CD4-positive, alpha-beta T cell (primary cell): ENCODE measurements around the gene SHANK3. TPM values are rescaled to one million over a fixed set of nuclear protein-coding genes. Genes with fewer than 3 reads are reported as not detected.
"Not testable (repeated sequence)": the region's sequence is repeated elsewhere in the genome, so short reads cannot be mapped to it uniquely, and the experiment has no call there.

Source experiments
- ATAC-seq: fragments of 200-7000 bp; cut with Tn5 transposase; one replicate; pipeline ENCODE4 v1.10.0; 2022; ENCODE audit warnings: mild to moderate bottlenecking; ENCODE audit not compliant: poor library complexity
- CTCF ChIA-PET: fragments of 350-600 bp; sonication (Branson Sonifier 250); formaldehyde crosslinking; loops from one replicate; lab custom pipeline; 2021; ENCODE audit warnings: antibody characterized with exemption, inconsistent platforms; lab: Charles Lee
- POLR2A ChIA-PET: fragments of 350-600 bp; sonication (Branson Sonifier 250); formaldehyde crosslinking; loops from one replicate; lab custom pipeline; 2021; ENCODE audit warnings: antibody characterized with exemption, inconsistent platforms; lab: Charles Lee
- DNase-seq, 14 experiments: peaks; one replicate each; pipeline ENCODE4 v3.0.0-alpha.2; 2013 to 2020; ENCODE audit warnings: mixed read lengths in 2 of 14
- H3K27ac ChIP-seq, 2 donors: one replicate each; pipeline versions ENCODE4 v1.5.1 to v1.7.0; 2013; ENCODE audit warnings: low read length in 2 of 2, low read depth in 1 of 2, mild to moderate bottlenecking in 1 of 2
- H3K27me3 ChIP-seq, 2 experiments: 1 replicate in 1 of 2; 2 replicates in 1 of 2; pipeline versions ENCODE4 v1.6.1 to v1.7.0; 2013; ENCODE audit warnings: low read length in 2 of 2, control low read depth in 1 of 2, mild to moderate bottlenecking in 1 of 2, moderate library complexity in 1 of 2; ENCODE audit not compliant: insufficient read depth in 2 of 2, control insufficient read depth in 1 of 2
- H3K36me3 ChIP-seq: one replicate; pipeline ENCODE4 v1.6.1; 2013; ENCODE audit warnings: low read length, control low read depth; ENCODE audit not compliant: insufficient read depth
- H3K4me1 ChIP-seq: one replicate; pipeline ENCODE4 v1.6.1; 2013; ENCODE audit warnings: low read length, control low read depth; ENCODE audit not compliant: insufficient read depth
- H3K4me3 ChIP-seq: one replicate; pipeline ENCODE4 v1.5.1; 2013; ENCODE audit warnings: mild to moderate bottlenecking, low read length, moderate library complexity
- H3K9me3 ChIP-seq, 2 experiments: 1 replicate in 1 of 2; 2 replicates in 1 of 2; pipeline versions ENCODE4 v1.6.1 to v1.7.0; 2013; ENCODE audit warnings: low read length in 2 of 2, mild to moderate bottlenecking in 2 of 2, control low read depth in 1 of 2, moderate library complexity in 1 of 2; ENCODE audit not compliant: control insufficient read depth in 1 of 2, insufficient read depth in 1 of 2
- H3K27ac Mint-ChIP-seq: one replicate; pipeline ENCODE4 v1.8.0; 2020; ENCODE audit warnings: mixed read lengths
- H3K27me3 Mint-ChIP-seq: one replicate; pipeline ENCODE4 v1.8.0; 2021; ENCODE audit warnings: mixed read lengths
- H3K36me3 Mint-ChIP-seq: one replicate; pipeline ENCODE4 v1.8.0; 2021; ENCODE audit warnings: low read depth, mixed read lengths
- H3K4me1 Mint-ChIP-seq: one replicate; pipeline ENCODE4 v1.8.0; 2021; ENCODE audit warnings: low read depth, mixed read lengths
- H3K4me3 Mint-ChIP-seq: one replicate; pipeline ENCODE4 v1.8.0; 2020; ENCODE audit warnings: mild to moderate bottlenecking, mixed read lengths
- H3K9me3 Mint-ChIP-seq: one replicate; pipeline ENCODE4 v1.8.0; 2020; ENCODE audit warnings: mixed read lengths
- intact Hi-C, 2 experiments: fragments of 100-400 bp; cut with DNase I in 1 of 2; cut with micrococcal nuclease in 1 of 2; formaldehyde crosslinking; loops; one replicate each; pipeline versions ENCODE4 v1.15.1 to v1.9.0; 2023 to 2025; cut with DNase I, micrococcal nuclease
- total RNA-seq, 174 experiments: library from RNA in 2 of 174; stranded (reverse) in 2 of 174; gene quantifications; one replicate each; pipeline ENCODE4 v1.2.3 and lab custom pipeline; 2021 to 2026
- TF ChIP-seq, protein P1 (sequence below): fragments of 200-600 bp; IDR thresholded peaks from one replicate; pipeline ENCODE4 v1.8.0; 2022; ENCODE audit warnings: antibody characterized with exemption, mild to moderate bottlenecking

SHANK3 gene
- total RNA-seq, 2 experiments from 2014 or later, result not detected

DNA sequence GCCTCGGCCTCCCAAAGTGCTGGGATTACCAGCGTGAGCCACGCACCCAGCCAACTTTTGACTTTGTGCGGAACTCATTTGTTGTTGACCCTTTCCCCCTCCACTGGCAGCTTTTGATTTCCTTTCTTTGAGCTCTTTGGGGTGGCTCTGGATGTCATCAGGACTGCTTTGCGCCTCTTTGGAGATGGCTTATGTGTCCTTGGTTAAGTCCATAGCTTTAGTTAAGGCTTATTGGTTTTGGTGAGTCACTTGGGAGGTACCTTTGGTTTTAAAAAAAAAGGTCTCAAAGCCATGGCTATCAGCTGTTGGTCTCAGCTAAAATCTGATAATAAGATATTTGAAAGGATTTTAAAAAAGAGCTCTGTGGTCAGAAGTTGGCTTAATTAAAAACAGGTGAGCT lies 39.5 kb upstream of the SHANK3 start:
- H3K9me3 Mint-ChIP-seq, result no peaks in the 10 kb centered on the region
- H3K4me3 Mint-ChIP-seq, result no peak overlapping the region
- no peak overlapping the region for H3K27ac Mint-ChIP-seq
- Histone ChIP-seq H3K4me3 (no peak overlapping the region), H3K27me3 (no peaks in the 10 kb centered on the region), H3K4me1 (peaks cover 9% of the 10 kb centered on the region), H3K27ac (no peak overlapping the region), H3K9me3 (no peaks in the 10 kb centered on the region), H3K36me3 (no peaks in the 10 kb centered on the region)
- peaks cover 25% of the 10 kb centered on the region for H3K4me1 Mint-ChIP-seq
- POLR2A ChIA-PET, result no interaction called here
- ATAC-seq, result no peak
- DNase-seq, result no peak
- CTCF ChIA-PET, result interaction anchor here (1.3 kb wide), 1 partner anchor 13 kb away, joined by 6 read pairs; no protein-coding TSS in a partner anchor
- peaks cover 3% of the 10 kb centered on the region for H3K36me3 Mint-ChIP-seq
- TF ChIP-seq, protein P1, sequence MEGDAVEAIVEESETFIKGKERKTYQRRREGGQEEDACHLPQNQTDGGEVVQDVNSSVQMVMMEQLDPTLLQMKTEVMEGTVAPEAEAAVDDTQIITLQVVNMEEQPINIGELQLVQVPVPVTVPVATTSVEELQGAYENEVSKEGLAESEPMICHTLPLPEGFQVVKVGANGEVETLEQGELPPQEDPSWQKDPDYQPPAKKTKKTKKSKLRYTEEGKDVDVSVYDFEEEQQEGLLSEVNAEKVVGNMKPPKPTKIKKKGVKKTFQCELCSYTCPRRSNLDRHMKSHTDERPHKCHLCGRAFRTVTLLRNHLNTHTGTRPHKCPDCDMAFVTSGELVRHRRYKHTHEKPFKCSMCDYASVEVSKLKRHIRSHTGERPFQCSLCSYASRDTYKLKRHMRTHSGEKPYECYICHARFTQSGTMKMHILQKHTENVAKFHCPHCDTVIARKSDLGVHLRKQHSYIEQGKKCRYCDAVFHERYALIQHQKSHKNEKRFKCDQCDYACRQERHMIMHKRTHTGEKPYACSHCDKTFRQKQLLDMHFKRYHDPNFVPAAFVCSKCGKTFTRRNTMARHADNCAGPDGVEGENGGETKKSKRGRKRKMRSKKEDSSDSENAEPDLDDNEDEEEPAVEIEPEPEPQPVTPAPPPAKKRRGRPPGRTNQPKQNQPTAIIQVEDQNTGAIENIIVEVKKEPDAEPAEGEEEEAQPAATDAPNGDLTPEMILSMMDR, result no peak
- intact Hi-C loops, result no loop called here
- H3K27me3 Mint-ChIP-seq, result no peaks in the 10 kb centered on the region

DNA sequence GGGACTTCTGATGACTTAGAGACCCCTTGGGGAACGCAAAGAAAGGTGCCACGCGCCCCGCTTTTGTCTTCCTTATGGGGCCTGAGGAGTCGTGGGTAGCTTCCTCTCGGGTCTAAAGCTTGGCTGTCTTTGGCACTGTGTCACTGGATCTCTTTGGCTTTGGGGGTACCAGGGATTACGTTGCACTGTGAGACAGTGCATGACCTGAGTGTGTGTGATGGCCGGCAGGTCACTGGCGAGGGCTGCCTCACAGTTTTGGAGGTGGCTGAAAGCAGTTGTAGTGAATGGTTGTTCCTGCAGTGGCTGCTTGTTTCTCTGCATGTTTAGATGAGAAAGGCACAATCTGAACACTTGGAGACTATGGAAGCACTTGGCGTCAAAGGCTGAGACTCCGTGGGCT lies 38.9 kb upstream of the SHANK3 start:
- intact Hi-C loops, result no loop called here
- CTCF ChIA-PET, result interaction anchor here (1.3 kb wide), 1 partner anchor 13 kb away, joined by 6 read pairs; no protein-coding TSS in a partner anchor

DNA sequence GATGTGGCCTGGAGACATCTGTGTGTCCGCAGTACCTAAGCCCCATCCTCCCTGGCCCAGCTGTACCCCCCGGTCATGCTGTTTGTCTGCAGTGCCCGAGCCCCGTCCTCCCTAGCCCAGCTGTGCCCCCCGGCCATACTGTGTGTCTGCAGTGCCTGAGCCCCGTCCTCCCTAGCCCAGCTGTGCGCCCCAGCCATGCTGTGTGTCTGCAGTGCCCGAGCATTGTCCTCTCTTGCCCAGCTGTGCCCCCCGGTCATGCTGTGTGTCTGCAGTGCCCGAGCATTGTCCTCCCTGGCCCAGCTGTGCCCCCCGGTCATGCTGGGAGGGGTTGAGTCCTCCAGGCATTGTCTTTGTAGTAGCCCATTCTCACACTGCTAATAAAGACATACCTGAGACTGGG lies 37.0 kb upstream of the SHANK3 start:
- no peaks in the 10 kb centered on the region for H3K27me3 Mint-ChIP-seq
- no peaks in the 10 kb centered on the region for H3K27me3 ChIP-seq
- ATAC-seq (no peak), DNase-seq (no peak)
- no peak overlapping the region for H3K27ac Mint-ChIP-seq
- intact Hi-C loops, result no loop called here
- H3K36me3 ChIP-seq, result no peaks in the 10 kb centered on the region
- H3K36me3 Mint-ChIP-seq, result no peaks in the 10 kb centered on the region
- no peaks in the 10 kb centered on the region for H3K4me1 ChIP-seq
- ChIA-PET POLR2A (no interaction called here), CTCF (no interaction called here)
- no peak overlapping the region for H3K27ac ChIP-seq
- no peaks in the 10 kb centered on the region for H3K9me3 Mint-ChIP-seq
- peaks cover 5% of the 10 kb centered on the region for H3K4me1 Mint-ChIP-seq
- TF ChIP-seq, protein P1, result no peak
- H3K9me3 ChIP-seq, result no peaks in the 10 kb centered on the region
- no peak overlapping the region for H3K4me3 ChIP-seq
- H3K4me3 Mint-ChIP-seq, result no peak overlapping the region

More for the DNA sequence above, 38.9 kb upstream of the SHANK3 start:
- DNase-seq, result no peak
- H3K9me3 Mint-ChIP-seq, result no peaks in the 10 kb centered on the region
- no peak overlapping the region for H3K4me3 Mint-ChIP-seq
- Histone ChIP-seq H3K27ac (no peak overlapping the region), H3K4me3 (no peak overlapping the region), H3K9me3 (no peaks in the 10 kb centered on the region), H3K27me3 (no peaks in the 10 kb centered on the region), H3K4me1 (peaks cover 3% of the 10 kb centered on the region), H3K36me3 (no peaks in the 10 kb centered on the region)
- TF ChIP-seq, protein P1, result no peak
- no peak for ATAC-seq
- H3K27ac Mint-ChIP-seq, result no peak overlapping the region
- H3K4me1 Mint-ChIP-seq, result peaks cover 19% of the 10 kb centered on the region
- POLR2A ChIA-PET, result no interaction called here
- no peaks in the 10 kb centered on the region for H3K27me3 Mint-ChIP-seq
- H3K36me3 Mint-ChIP-seq, result no peaks in the 10 kb centered on the region

DNA sequence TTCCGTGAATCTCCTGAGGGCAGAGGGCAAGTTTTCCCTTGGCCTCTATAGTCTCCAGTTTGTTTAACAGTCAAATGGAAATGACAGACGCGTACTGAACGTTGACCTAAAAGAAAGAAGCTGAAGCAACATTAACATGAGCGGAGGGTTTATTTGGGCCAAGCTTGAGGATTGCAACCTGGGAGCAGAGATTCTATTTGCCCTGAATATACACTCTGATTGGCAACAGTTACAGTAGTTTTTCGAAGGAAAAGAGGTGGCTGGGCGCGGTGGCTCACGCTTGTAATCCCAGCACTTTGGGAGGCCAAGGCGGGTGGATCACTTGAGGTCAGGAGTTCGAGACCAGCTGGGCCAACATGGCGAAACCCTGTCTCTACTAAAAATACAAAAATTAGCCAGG lies 32.3 kb upstream of the SHANK3 start:
- H3K9me3 Mint-ChIP-seq, H3K36me3 ChIP-seq, H3K4me3 Mint-ChIP-seq, H3K27ac Mint-ChIP-seq, H3K36me3 Mint-ChIP-seq, ATAC-seq, H3K4me1 Mint-ChIP-seq, H3K27me3 Mint-ChIP-seq, intact Hi-C loops, H3K4me3 ChIP-seq, DNase-seq, POLR2A ChIA-PET, H3K4me1 ChIP-seq, H3K9me3 ChIP-seq, H3K27ac ChIP-seq, CTCF ChIA-PET: not testable (repeated sequence)
- H3K27me3 ChIP-seq, result peaks cover 20 to 25% of the 10 kb centered on the region in 2 experiments
